HCT116 (cell line): ENCODE measurements around the gene U2AF1L4. TPM values are rescaled to one million over a fixed set of nuclear protein-coding genes. Genes with fewer than 3 reads are reported as not detected.

Experiments used
- ATAC-seq: fragments of 200-7000 bp; cut with Tn5 transposase; 2 replicates; pipeline ENCODE4 v1.9.1; 2020; ENCODE audit warnings: mild to moderate bottlenecking, moderate library complexity
- BruUV-seq: library from RNA; stranded (reverse); fragments of 400-500 nt; replicated peaks from 2 replicates; lab custom pipeline; 2021; lab: Mats Ljungman, UMichigan
- CTCF ChIA-PET: fragments of 300-600 bp; sonication (Branson Sonifier 250); formaldehyde crosslinking; loops from one replicate; lab custom pipeline; 2021; ENCODE audit warnings: antibody characterized with exemption; lab: Charles Lee
- POLR2A ChIA-PET: fragments of 300-600, 350-600 bp; sonication (Branson Sonifier 250); formaldehyde crosslinking; loops from one replicate; lab custom pipeline; 2021; ENCODE audit warnings: antibody characterized with exemption; lab: Charles Lee
- RAD21 ChIA-PET, 2 experiments: fragments of 300-600 bp; sonication (Branson Sonifier 250); formaldehyde crosslinking; loops; one replicate each; lab custom pipeline; 2023; ENCODE audit warnings: low total read pairs in 2 of 2; ENCODE audit not compliant: uncharacterized antibody in 2 of 2, unreplicated experiment in 2 of 2, low non-redundant PET in 1 of 2; lab: Charles Lee
- DNase-seq: peaks from one replicate; pipeline ENCODE4 v3.0.0-alpha.2; 2010; ENCODE audit warnings: low read depth, low spot score
- H2AFZ ChIP-seq: fragments of 200-600 bp; shearing (Covaris generic), sonication (generic); 2 replicates; pipeline ENCODE4 v1.6.1; 2017; ENCODE audit warnings: low read depth, mixed run types, mixed read lengths, antibody characterized with exemption, low read length; ENCODE audit not compliant: poor library complexity, severe bottlenecking
- H3K27ac ChIP-seq: 2 replicates; pipeline ENCODE4 v1.5.1; 2012; ENCODE audit warnings: low read depth, low read length
- H3K27me3 ChIP-seq: fragments of 200-600 bp; sonication (generic); 2 replicates; pipeline ENCODE4 v1.6.1; 2016; ENCODE audit warnings: mixed run types, low read length, mixed read lengths; ENCODE audit not compliant: insufficient read depth
- H3K36me3 ChIP-seq, 2 experiments: fragments of 200-500 bp in 1 of 2; fragments of 200-600 bp in 1 of 2; sonication (Bioruptor generic) in 1 of 2; sonication (generic) in 1 of 2; 2 replicates each; pipeline versions ENCODE4 v1.5.1 to v1.6.1; 2014 to 2016; ENCODE audit warnings: low read length in 2 of 2, inconsistent platforms in 1 of 2, mixed read lengths in 1 of 2, mixed run types in 1 of 2; ENCODE audit not compliant: insufficient read depth in 2 of 2, control insufficient read depth in 1 of 2
- H3K4me1 ChIP-seq, 2 experiments: fragments of 200-600 bp in 1 of 2; sonication (generic) in 1 of 2; 2 replicates each; pipeline versions ENCODE4 v1.5.1 to v1.6.1; 2012 to 2017; ENCODE audit warnings: low read length in 2 of 2, inconsistent platforms in 1 of 2, mild to moderate bottlenecking in 1 of 2, mixed read lengths in 1 of 2, mixed run types in 1 of 2, moderate library complexity in 1 of 2; ENCODE audit not compliant: insufficient read depth in 2 of 2, control insufficient read depth in 1 of 2
- H3K4me2 ChIP-seq: fragments of 200-600 bp; sonication (generic); 2 replicates; pipeline ENCODE4 v1.6.1; 2017; ENCODE audit warnings: mixed run types, low read length, mixed read lengths
- H3K4me3 ChIP-seq, 2 experiments: fragments of 200-600 bp in 1 of 2; sonication (generic) in 1 of 2; replicated peaks in 1 of 2; 2 replicates each; pipeline ENCODE4 v1.5.1; 2011 to 2016; ENCODE audit warnings: low read length in 2 of 2, control low read depth in 1 of 2, low read depth in 1 of 2, mild to moderate bottlenecking in 1 of 2, mixed read lengths in 1 of 2, mixed run types in 1 of 2
- H3K79me2 ChIP-seq: fragments of 200-600 bp; sonication (generic); 2 replicates; pipeline ENCODE4 v1.6.1; 2017; ENCODE audit warnings: mild to moderate bottlenecking, mixed run types, low read length, moderate library complexity, mixed read lengths; ENCODE audit not compliant: insufficient read depth
- H3K9ac ChIP-seq: fragments of 200-600 bp; sonication (generic); 2 replicates; pipeline ENCODE4 v1.6.1; 2016; ENCODE audit warnings: low read length, mixed read lengths
- H3K9me2 ChIP-seq: fragments of 200-600 bp; sonication (generic), shearing (Covaris generic); 2 replicates; pipeline ENCODE4 v1.6.1; 2017; ENCODE audit warnings: mixed run types, mild to moderate bottlenecking, moderate library complexity; ENCODE audit not compliant: insufficient read depth
- H3K9me3 ChIP-seq, 2 experiments: fragments of 200-500 bp in 1 of 2; fragments of 200-600 bp in 1 of 2; sonication (Bioruptor generic) in 1 of 2; sonication (generic) in 1 of 2; 2 replicates each; pipeline ENCODE4 v1.6.1; 2014 to 2017; ENCODE audit warnings: low read length in 2 of 2, mixed read lengths in 2 of 2, inconsistent platforms in 1 of 2, low read depth in 1 of 2, mild to moderate bottlenecking in 1 of 2, mixed run types in 1 of 2, moderate library complexity in 1 of 2; ENCODE audit not compliant: control insufficient read depth in 1 of 2, insufficient read depth in 1 of 2
- H4K20me1 ChIP-seq: fragments of 200-600 bp; sonication (generic), shearing (Covaris generic); 2 replicates; pipeline ENCODE4 v1.6.1; 2017; ENCODE audit warnings: mixed run types, mild to moderate bottlenecking, moderate library complexity; ENCODE audit not compliant: insufficient read depth
- CBX3 ChIP-seq: IDR thresholded peaks from 2 replicates; pipeline ENCODE4 v1.6.1; 2012; ENCODE audit warnings: low read depth
- CEBPB ChIP-seq: IDR thresholded peaks from 2 replicates; pipeline ENCODE4 v1.6.1; 2012; ENCODE audit warnings: low read depth
- ELF1 ChIP-seq: IDR thresholded peaks from 2 replicates; pipeline ENCODE4 v1.6.1; 2012; ENCODE audit warnings: low read depth, borderline replicate concordance
- EZH2 ChIP-seq: fragments of 200-600 bp; sonication (generic); IDR thresholded peaks from 2 replicates; pipeline ENCODE4 v1.6.1; 2017; ENCODE audit warnings: antibody characterized with exemption, mixed run types
- EZH2phosphoT487 ChIP-seq: fragments of 200-600 bp; IDR thresholded peaks from 2 replicates; pipeline ENCODE4 v1.6.1; 2018; ENCODE audit warnings: antibody characterized with exemption, borderline replicate concordance
- FOSL1 ChIP-seq: IDR thresholded peaks from 2 replicates; pipeline ENCODE4 v1.6.1; 2012; ENCODE audit warnings: low read depth
- JUND ChIP-seq: IDR thresholded peaks from 2 replicates; pipeline ENCODE4 v1.6.1; 2012
- POLR2A ChIP-seq: IDR thresholded peaks from 2 replicates; pipeline ENCODE4 v1.7.0; 2011; ENCODE audit warnings: borderline replicate concordance; ENCODE audit not compliant: insufficient read depth, insufficient read length; ENCODE audit errors: extremely low read depth
- POLR2AphosphoS5 ChIP-seq: IDR thresholded peaks from 2 replicates; pipeline ENCODE4 v1.6.1; 2011; ENCODE audit warnings: mild to moderate bottlenecking, low read depth, low read length, moderate library complexity
- RAD21 ChIP-seq: IDR thresholded peaks from 2 replicates; pipeline ENCODE4 v1.6.1; 2012; ENCODE audit warnings: low read depth, mild to moderate bottlenecking
- SP1 ChIP-seq: IDR thresholded peaks from 2 replicates; pipeline ENCODE4 v1.6.1; 2012; ENCODE audit warnings: low read depth
- SRF ChIP-seq: IDR thresholded peaks from 2 replicates; pipeline ENCODE4 v1.6.1; 2012; ENCODE audit warnings: low read depth
- TCF7L2 ChIP-seq: IDR thresholded peaks from 2 replicates; pipeline ENCODE4 v1.7.0; 2011; ENCODE audit warnings: borderline replicate concordance, inconsistent platforms; ENCODE audit not compliant: insufficient read depth, insufficient read length; ENCODE audit errors: extremely low read depth
- YY1 ChIP-seq: IDR thresholded peaks from 2 replicates; pipeline ENCODE4 v1.6.1; 2011; ENCODE audit warnings: low read length, low read depth, moderate library complexity, mild to moderate bottlenecking; ENCODE audit not compliant: insufficient replicate concordance; ENCODE audit errors: extremely low read depth
- ZFX ChIP-seq: fragments of 450-650 bp; IDR thresholded peaks from 2 replicates; pipeline ENCODE4 v1.6.1; 2017
- ZNF274 ChIP-seq: fragments of 200-500 bp; sonication (Bioruptor generic); IDR thresholded peaks from 2 replicates; pipeline ENCODE4 v1.6.1; 2014; ENCODE audit warnings: mild to moderate bottlenecking, low read depth, low read length, inconsistent platforms
- intact Hi-C: fragments of 100-400 bp; cut with micrococcal nuclease; formaldehyde crosslinking; loops from 2 replicates; pipeline ENCODE4 v1.10.0; 2022
- total RNA-seq: library from RNA; stranded (reverse); gene quantifications from one replicate; pipeline ENCODE4 v1.2.1, GENCODE V29; 2021; ENCODE audit not compliant: unreplicated experiment
- TF ChIP-seq, protein P1 (sequence below), 3 experiments: fragments of 200-600 bp in 1 of 3; sonication (generic) in 1 of 3; IDR thresholded peaks in 2 of 3; conservative IDR thresholded peaks in 1 of 3; 2 replicates each; pipeline ENCODE4 v1.5.1; 2012 to 2017; ENCODE audit warnings: low read depth in 2 of 3, low read length in 2 of 3, antibody characterized with exemption in 1 of 3, borderline replicate concordance in 1 of 3, control low read depth in 1 of 3, mild to moderate bottlenecking in 1 of 3, mixed read lengths in 1 of 3, mixed run types in 1 of 3, moderate library complexity in 1 of 3; ENCODE audit not compliant: insufficient read depth in 1 of 3
- TF ChIP-seq, protein P2 (sequence below): IDR thresholded peaks from 2 replicates; pipeline ENCODE4 v1.6.1; 2012; ENCODE audit warnings: low read depth
- TF ChIP-seq, protein P3 (sequence below): IDR thresholded peaks from 2 replicates; pipeline ENCODE4 v1.6.1; 2012

U2AF1L4 gene
- total RNA-seq, 1 experiment from 2014 or later = 15.6 TPM

DNA sequence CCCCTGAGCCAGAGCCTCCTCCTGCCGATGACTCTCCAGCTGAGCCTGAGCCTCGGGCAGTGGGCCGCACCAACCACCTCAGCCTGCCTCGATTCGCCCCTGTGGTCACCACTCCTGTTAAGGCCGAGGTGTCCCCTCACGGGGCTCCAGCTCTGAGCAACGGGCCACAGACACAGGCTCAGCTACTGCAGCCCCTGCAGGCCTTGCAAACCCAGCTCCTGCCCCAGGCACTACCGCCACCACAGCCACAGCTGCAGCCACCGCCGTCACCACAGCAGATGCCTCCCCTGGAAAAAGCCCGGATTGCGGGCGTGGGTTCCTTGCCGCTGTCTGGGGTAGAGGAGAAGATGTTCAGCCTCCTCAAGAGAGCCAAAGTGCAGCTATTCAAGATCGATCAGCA, 23.8 kb downstream of the U2AF1L4 start:
- ATAC-seq = no peak
- Histone ChIP-seq H3K4me2 (no peak overlapping the region), H4K20me1 (no peaks in the 10 kb centered on the region), H3K27ac (no peak overlapping the region), H3K36me3 (peaks cover 49 to 51% of the 10 kb centered on the region in 2 experiments; a peak in 3 of 4 replicates), H3K4me3 (no peak overlapping the region), H3K9ac (no peak overlapping the region), H3K9me2 (no peaks in the 10 kb centered on the region), H3K27me3 (no peaks in the 10 kb centered on the region), H2AFZ (no peak overlapping the region), H3K9me3 (no peaks in the 10 kb centered on the region), H3K4me1 (peaks cover 7 to 16% of the 10 kb centered on the region in 2 experiments; a peak in 3 of 4 replicates), H3K79me2 (peaks cover 35% of the 10 kb centered on the region)
- intact Hi-C loops = no loop called here
- BruUV-seq = no TSS peak
- CTCF ChIA-PET = no interaction called here
- TF ChIP-seq FOSL1 = no peak
- no peak for TF ChIP-seq EZH2
- TF ChIP-seq EZH2phosphoT487 = no peak
- no peak for TF ChIP-seq ELF1
- no peak for TF ChIP-seq CBX3
- no peak for TF ChIP-seq YY1
- no peak for TF ChIP-seq CEBPB
- no peak for TF ChIP-seq ZNF274
- TF ChIP-seq ZFX = no peak
- TF ChIP-seq RAD21 = no peak
- TF ChIP-seq, protein P1, sequence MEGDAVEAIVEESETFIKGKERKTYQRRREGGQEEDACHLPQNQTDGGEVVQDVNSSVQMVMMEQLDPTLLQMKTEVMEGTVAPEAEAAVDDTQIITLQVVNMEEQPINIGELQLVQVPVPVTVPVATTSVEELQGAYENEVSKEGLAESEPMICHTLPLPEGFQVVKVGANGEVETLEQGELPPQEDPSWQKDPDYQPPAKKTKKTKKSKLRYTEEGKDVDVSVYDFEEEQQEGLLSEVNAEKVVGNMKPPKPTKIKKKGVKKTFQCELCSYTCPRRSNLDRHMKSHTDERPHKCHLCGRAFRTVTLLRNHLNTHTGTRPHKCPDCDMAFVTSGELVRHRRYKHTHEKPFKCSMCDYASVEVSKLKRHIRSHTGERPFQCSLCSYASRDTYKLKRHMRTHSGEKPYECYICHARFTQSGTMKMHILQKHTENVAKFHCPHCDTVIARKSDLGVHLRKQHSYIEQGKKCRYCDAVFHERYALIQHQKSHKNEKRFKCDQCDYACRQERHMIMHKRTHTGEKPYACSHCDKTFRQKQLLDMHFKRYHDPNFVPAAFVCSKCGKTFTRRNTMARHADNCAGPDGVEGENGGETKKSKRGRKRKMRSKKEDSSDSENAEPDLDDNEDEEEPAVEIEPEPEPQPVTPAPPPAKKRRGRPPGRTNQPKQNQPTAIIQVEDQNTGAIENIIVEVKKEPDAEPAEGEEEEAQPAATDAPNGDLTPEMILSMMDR (IDR thresholded peaks at IDR 0.05 in 2 of 3, conservative IDR thresholded peaks at IDR 0.05 in 1 of 3; ENCODE audit: borderline replicate concordance in 1 of 3, insufficient read depth in 1 of 3, low read depth in 2 of 3, low read length in 2 of 3) = no peak
- no peak for TF ChIP-seq POLR2A
- TF ChIP-seq TCF7L2 = no peak
- no peak for TF ChIP-seq SRF
- no peak for TF ChIP-seq JUND
- TF ChIP-seq, protein P2, sequence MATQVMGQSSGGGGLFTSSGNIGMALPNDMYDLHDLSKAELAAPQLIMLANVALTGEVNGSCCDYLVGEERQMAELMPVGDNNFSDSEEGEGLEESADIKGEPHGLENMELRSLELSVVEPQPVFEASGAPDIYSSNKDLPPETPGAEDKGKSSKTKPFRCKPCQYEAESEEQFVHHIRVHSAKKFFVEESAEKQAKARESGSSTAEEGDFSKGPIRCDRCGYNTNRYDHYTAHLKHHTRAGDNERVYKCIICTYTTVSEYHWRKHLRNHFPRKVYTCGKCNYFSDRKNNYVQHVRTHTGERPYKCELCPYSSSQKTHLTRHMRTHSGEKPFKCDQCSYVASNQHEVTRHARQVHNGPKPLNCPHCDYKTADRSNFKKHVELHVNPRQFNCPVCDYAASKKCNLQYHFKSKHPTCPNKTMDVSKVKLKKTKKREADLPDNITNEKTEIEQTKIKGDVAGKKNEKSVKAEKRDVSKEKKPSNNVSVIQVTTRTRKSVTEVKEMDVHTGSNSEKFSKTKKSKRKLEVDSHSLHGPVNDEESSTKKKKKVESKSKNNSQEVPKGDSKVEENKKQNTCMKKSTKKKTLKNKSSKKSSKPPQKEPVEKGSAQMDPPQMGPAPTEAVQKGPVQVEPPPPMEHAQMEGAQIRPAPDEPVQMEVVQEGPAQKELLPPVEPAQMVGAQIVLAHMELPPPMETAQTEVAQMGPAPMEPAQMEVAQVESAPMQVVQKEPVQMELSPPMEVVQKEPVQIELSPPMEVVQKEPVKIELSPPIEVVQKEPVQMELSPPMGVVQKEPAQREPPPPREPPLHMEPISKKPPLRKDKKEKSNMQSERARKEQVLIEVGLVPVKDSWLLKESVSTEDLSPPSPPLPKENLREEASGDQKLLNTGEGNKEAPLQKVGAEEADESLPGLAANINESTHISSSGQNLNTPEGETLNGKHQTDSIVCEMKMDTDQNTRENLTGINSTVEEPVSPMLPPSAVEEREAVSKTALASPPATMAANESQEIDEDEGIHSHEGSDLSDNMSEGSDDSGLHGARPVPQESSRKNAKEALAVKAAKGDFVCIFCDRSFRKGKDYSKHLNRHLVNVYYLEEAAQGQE = no peak
- no peak for TF ChIP-seq POLR2AphosphoS5
- TF ChIP-seq, protein P3, sequence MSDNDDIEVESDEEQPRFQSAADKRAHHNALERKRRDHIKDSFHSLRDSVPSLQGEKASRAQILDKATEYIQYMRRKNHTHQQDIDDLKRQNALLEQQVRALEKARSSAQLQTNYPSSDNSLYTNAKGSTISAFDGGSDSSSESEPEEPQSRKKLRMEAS = no peak
- TF ChIP-seq SP1 = no peak
- POLR2A ChIA-PET = no interaction called here
- RAD21 ChIA-PET = no interaction called here
- no peak for DNase-seq
